ENCODE results near the gene NHLH1.
"Not testable (repeated sequence)": the region's sequence is repeated elsewhere in the genome, so short reads cannot be mapped to it uniquely, and the experiment has no call there.

NHLH1 gene

DNA sequence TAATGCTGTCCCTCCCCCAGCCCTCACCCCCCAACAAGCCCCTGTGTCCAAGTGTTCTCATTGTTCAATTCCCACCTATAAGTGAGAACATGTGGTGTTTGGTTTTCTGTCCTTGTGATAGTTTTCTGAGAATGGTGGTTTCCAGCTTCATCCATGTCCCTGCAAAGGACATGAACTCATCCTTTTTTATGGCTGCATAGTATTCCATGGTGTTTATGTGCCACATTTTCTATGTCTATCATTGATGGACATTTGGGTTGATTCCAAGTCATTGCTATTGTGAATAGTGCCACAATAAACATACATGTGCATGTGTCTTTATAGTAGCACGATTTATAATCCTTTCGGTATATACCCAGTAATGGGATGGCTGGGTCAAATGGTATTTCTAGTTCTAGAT lies 17.9 kb downstream of the NHLH1 start:
- not testable (repeated sequence) for DNase-seq

DNA sequence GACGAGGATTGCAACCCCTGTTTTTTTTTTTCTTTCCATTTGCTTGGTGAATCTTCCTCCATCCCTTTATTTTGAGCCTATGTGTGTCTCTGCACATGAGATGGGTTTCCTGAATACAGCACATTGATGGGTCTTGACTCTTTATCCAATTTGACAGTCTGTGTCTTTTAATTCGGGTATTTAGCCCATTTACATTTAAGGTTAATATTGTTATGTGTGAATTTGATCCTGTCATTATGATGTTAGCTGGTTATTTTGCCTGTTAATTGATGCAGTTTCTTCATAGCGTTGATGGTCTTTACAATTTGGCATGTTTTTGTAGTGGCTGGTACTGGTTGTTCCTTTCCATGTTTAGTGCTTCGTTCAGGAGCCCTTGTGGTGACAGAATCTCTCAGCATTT lies 21.5 kb downstream of the NHLH1 start:
- DNase-seq, result not testable (repeated sequence)

DNA sequence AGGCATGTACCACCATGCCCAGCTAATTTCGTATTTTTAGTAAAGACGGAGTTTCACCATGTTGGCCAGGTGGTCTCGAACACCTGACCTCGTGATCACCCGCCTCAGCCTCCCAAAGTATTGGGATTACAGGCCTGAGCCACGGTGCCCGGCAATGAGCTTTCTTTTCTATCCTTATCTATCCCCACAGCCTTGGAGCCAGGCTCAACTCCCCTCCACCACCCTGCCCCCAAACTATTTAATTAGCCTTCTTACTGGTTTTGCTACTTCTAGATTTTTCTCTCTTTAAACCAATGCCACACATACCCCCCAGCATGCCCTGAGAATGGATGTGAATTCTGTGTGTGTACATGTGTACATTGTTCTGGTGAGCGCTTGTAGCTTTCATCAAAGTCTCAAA lies 27.8 kb downstream of the NHLH1 start:
- no peak for DNase-seq

DNA sequence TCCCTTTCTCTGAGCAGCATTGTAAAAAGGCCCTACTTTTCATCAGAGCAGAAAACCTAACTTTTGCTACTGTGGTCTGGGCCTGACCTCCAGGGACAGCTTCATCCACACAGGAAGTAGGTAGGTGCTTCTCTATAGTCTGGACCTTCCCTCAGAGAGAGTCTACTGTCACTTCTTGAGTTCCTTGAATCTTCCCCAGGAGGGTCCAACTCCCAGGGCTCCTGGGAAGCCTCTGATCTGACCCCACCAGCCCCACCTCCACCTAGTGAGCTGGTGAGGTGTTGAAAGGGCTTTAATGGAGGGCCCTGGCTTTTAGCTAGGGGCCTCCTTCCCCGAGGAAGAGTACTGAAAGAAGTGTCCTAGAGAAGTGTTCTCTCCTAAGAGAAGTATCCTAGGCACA lies 30.8 kb downstream of the NHLH1 start:
- no peak for DNase-seq

DNA sequence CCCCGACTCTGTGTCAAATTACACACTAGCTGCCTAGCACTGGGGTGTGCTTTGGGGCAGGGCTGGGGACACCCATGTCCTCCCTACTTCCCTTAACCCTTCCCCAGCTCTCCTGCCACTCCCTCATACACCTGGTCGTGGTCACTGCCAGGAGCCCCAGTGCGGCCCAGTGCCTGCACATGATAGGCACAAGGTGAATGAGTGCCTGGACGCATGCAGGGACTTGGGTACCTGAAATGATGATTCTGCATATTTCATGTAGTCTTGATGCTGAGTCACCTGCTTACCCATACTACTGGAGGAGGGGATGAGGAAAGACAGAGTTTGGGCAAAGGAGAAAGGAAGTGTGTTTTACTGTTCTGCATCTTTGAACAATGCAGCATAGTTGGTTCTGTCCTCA lies 32.0 kb downstream of the NHLH1 start:
- no peak for DNase-seq

DNA sequence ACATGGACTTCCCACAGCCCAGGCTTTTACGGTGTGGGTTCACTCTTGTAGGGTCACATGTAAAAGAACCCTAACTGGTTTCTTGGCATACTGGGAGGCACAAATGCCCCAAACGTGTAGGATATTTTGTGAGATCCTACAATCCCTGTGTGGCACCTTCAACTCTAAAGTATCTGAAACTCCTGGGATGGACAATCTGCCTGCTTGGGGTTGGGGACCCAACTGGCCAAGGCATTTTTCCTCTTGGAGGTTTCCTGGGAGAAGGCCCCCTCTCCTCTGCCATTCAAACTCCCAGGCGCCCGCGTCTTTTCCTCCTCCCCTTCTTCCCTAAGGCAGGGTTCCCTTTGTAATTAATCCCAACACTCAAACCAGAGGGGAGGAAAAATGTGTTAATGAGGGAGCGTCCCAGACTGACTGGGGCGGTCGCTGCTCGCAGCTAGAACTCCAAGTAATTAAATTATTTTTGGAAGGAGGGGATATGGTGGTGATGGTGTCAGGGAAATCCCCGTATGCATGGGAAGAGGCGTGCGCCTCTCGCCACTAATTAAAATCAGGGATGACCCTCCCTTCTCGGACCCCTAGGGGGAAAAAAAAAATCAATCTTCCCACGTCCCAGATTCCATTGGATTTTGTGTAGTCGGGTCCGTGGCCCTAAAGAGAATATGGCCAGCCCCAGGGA lies 32.8 kb downstream of the NHLH1 start:
- DNase-seq, result no peak

DNA sequence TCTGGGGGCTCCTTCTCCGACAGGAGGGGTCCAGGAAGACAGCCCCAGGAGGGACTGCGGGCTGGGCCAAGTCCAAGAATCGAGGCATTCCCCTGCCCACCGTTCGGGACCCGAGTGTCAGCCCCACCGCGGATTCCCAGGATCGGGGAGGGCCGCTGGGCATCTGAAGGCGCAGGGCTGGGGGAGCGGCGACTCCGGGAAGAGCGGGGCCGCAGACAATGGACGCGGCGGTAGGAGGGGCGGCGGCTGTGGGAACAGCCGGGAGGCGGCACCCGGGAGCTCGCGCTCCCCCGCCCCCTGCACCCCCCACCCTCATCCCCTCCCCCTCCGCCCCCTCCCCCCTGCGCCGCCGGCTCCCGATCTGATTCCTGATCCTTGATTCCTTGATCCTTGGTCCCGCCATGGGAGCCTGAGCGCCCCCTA lies 33.4 kb downstream of the NHLH1 start, which contains the start of gene VANGL2:
VANGL2 (plus strand) TSS at position 342 of the 423 bp plus-strand sequence. CDS start 15,274 bp downstream, outside the sequence.
- DNase-seq, result peak; percentile 42

DNA sequence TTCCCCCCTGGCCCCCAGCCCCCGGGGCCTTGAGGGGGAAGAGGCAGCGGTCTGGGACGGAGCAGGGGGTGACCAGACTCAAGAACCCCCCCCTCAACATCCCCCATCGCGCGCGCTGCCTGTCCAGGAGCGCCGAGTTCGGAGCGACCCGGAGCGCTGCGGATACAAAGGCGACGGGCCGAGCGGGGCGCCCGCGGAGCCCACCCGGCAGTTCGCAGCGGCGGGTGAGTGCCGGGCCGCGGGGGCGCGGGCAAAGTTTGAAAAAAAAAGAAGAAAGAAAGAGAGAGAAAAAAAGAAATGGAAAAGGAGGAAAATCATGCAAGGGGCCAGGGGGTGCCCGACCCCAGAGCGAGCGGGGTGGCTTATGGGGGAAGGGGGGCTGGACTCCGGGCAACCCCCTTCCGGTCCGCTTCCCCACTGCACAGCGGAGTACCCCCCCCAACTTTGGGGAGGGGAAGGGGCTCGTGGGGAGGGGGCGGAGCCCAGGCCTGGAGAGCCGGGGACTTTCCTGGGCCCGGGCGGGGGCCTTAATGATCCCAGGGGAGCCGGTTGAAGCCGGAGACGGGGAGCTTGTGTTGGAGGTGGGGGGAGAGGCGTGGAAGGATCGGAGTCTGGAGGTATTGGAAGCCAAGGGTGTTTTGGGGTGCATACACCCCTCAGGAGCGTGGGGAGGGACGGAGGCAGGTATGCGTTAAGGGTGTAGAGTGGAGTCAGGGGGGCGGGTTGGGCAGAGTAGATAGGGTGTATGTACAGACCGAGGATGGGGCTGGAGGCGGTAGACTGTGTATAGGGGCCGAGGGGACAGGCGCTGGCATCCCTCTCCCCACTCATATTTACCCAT lies 34.0 kb downstream of the NHLH1 start:
- no peak for DNase-seq

DNA sequence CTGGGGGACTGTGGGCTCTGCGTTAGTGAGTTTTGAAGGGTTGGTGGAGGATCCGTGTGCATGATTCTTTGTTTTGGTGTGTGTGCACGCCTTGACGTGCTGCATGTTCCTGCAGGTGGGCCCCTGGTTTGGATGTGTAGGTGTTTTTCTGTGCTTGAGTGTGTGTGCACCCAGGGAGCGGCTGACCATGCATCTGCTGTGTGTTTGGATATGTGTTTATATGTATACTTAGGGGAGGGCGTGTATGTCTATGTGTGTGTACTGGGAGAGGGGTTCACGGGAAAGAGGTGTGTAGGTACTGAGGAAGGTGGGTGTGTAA lies 34.6 kb downstream of the NHLH1 start:
- no peak for DNase-seq

DNA sequence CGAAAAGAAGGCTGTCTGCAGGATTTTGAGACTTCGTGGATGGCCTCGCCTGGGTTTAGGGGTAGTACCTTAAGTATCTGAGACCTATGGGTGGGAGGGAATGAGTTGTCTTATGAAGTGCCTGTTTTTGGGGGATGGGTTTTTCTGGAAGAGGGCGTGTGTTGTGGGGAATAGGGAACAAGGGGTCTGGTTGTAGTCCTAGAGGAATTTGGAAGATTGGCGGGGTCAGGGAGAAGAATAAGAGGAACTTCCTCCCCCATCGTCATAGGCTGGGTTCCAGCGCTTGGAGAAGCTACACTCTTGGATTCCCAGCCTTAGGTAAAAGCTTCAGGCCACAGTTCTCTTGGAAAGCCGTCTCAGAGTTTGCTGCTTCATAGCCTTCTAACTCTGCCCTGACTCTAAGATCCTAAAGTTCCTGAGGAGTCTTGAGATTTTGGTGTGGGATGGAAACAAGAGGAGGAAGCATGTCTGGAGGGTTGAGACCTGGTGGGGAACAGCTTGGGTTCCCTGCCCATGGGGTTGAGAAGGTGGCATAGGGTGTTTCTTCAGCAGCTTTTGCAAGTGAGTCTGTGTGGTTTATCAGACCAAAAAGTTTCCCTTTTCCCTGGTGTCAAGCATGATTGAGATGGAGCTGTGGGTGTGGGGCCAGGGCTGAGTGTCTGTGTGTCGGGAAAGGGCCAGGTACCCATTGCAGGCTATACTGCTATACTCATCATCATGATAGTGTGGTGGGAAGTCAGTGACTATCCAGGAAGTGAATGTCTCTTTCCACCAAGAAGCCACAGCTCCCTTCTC lies 35.3 kb downstream of the NHLH1 start:
- DNase-seq, result no peak

DNA sequence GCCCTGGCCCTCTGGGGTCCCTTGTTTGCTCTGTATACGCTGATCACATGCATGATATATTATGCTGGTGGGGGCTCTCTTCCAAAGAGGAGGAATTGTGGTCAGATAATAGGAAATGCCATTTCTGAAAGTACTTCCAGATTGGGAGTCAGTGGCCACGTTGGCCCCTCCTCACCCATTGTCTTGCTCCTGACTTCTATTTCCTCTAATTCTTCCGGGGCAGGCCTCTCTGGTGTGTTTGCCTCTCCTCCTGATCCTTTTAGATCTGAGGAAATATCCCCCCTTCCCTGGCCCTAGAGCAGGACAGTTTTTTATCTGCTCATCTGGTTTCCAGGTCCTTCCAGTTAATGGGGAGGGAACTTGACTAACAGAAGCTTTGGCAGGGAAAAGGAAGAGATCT lies 36.4 kb downstream of the NHLH1 start:
- DNase-seq, result no peak

DNA sequence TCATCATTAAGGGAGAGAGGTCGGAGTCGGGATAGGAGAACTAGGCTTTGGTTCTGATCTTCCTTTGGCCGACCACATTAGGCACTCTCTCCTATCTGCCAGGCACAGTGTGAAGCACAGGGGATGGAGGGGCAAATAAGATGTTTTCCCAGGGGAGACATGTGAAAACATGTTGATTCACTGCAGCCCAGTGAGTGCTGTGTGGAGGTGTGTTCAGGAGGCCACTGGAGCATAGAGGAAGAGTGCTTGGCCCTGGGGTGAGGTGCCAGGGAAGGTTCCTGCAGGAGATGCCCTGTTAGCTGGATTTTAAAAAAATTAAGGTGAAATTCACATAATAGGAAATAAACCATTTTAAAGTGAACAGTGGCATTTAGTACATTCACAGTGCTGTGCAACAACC lies 37.2 kb downstream of the NHLH1 start:
- no peak for DNase-seq

DNA sequence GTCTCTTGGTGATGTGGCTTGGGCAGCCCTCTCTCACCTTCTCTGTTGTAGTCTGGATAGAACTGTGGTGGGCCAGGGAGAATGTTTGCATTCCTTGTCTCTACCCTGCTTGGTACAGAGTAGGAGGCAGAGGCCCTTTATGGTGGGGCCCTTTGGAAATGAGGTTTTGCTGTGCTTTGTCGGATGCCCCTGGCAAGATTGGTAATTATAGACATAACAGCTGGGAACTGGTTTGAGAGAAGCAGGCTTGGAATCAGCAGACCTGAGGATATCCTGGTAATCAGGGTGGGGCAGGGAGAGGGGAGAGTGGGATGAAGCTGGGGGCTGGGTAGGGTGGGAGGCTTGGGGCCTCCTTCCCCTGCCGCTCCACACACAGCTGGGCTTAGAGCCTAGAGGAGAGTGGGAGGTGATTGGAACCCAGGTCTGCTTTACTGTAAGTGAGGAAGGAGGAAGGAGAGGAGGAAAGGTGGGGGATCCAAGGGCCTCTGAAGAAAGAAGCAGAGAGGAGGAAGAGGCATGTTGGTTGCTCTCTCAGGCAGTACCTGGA lies 38.5 kb downstream of the NHLH1 start:
- no peak for DNase-seq

DNA sequence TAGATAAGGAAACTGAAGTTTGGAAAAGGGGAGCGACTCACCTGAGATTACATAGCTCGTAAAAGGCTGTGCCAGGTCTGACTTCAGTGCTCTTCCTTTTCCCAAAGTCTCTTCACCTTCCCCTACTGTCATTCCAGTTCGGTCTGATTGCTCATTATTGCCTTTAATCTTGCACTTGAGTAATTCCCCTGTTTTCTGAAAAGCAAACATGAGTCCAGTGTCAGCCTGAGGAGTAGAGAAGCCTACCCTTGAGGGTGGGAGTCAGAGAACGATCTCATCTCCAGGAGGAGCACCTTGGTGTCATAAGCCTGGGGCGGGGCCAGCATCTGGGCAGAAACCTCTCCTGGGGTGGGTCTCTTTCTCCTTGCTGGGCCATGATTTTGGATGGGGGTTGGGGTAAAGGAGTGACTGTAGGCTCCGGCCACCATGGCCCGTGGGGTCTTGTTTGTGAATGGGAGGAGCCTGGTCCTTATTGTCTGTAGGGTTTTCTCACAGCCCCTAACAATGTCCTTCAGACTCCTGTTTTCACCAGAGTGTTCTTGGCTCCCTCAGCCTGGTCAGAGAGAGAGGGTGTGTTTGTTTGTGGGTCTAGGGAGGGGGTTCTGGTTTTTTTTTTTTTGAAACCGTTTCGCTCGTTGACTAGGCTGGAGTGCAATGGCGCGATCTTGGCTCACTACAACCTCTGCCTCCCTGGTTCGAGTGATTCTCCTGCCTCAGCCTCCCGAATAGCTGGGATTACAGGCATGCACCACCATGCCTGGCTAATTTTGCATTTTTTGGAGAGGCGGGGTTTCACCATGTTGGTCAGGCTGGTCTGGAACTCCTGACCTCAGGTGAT lies 39.5 kb downstream of the NHLH1 start:
- no peak for DNase-seq

DNA sequence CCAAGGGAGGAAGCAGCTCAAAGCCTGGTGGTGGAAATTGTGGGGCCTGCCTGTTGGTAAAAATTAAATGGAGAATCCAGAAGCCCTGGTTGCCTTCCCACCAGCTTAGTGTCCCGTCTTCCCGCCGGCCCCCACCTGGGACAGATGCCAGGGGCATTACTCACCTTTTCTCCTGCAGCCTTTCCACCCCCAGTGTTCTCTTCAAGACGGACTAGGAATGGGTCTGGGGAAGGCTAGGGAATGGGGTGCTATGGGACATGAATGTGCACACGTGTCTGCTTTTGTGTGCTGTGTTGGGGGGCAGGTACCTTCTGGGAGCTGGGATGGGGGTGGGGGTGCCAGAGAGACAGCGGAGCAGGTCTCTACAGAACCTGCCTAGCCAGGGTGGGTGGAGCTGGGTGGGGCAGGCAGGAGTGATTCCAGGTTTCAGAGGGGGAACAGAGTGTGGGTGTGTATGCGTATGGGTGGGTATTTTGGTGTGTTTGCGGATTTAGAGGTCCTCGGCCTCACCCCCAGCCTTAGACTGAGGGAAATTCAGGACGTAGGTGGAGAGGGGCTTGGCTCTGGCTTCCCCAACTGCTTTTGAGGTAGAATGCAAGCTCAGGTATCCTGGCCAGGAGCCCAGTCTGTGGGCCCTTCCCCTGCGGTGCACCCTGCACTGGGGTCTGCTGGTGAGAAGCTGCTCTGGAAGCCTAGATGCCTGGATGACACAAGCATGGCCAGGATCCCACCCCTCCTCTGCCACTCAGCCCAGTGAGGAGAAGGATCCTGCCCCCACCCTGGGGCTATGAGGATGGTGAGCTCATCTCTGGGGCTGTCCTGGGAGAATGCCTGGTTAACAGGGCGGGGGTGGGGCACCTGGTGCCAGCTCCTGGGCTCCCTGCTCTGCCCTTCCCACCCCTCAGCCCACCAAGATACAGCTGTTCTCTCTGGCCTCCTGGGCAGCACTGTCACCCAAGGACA lies 41.2 kb downstream of the NHLH1 start:
- DNase-seq, result no peak

DNA sequence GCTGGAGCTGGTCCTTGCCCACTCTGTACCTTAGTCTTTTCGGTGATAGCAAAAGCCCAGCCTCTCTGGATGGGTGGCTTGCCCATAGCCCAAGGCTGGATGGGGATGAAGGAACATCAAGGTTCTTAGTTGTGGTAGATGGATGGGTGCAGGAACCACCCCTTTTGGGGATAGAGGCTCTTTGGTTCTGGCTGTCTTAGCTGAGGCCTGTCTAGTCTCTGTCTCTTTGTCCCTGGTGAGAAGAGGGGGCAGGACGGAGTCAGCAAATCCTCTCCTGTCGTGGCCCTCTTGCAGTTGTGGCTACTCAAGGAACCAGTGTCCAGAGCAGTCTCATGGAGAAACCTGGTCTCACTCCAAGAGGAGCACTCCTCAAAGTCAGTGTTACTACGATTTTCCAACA lies 42.0 kb downstream of the NHLH1 start:
- no peak for DNase-seq

DNA sequence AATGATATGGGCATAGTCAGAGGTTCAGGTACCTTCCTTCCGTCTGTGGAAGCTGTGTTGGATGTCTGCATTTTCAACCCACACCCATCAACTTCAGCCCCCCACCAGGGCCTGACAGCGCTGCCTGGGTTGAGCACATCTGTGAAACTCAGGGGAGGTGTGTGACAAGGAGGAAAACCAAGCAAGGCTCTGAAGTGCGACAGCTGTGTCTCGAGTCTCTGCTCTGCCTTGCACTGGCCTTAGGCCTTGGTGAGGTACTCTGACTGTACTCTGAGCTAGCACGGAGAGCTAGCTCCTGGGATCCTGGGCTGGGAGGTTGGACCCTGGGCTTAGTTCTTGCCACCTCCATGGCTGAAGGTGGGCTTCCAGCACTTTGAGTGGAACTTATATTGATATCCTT lies 42.6 kb downstream of the NHLH1 start:
- no peak for DNase-seq

DNA sequence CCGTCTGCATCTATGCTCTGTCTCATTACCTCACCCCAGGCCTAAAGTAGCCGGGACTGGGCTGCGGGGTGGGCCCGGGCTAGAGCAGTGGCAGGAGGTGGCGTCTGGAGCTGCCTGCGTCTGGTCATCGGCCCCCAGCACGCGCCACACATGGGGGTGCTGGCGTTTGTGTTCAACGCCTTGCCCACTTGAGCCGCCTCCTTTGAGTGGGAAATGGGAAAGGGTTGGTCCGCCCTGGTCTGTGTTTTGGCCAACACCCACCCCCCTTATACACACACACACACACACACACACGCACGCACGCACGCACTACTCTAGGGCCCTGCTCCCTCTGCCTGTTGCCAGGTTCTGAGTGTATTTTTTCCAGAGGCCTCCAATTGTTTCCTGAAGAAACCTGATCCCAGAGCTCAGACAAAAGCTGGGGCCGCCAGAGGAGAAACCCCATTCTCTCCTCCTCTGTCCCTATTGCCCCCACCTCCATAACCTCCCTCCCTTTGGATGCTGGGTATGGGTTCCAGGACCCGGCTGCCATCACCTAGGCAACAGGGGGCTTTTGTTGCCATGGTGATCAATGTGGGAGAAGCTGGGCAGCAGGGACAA lies 43.6 kb downstream of the NHLH1 start:
- DNase-seq, result no peak

DNA sequence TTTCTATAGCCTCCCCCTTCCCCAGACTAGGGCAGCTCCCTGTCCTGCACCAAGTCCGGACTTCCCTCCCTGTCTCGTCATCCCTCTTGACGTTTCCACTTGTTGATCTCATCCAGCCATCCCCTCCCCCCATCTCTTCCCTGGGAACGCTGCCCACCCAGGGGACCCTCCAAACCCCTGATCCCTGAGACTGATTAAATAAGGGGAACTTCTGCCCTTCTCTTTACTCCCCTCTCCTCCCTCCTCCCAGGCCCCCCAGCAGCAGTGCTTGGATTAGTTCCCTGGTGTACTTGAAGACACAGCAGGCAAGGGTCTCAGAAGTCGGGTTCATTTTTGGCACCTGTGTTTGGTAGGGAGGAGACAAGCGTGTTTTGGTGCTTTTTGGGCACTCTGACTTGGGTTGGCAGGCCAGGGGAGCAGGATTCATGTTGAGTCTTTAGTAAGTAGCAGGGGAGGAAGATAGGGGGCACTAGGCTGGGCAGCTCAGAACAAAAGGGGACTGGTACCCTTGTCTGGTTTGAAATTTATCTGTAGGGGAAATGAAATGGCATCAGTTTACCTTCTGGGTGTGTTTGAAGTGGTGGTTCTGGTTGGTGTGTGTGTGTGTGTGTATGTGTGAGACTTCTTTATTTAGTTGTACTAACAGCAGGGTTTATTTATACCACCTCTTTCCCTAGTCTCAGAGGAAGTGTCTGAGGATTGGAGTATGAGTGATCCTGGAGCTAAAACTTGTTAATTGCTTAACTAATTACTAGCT lies 44.6 kb downstream of the NHLH1 start:
- no peak for DNase-seq

DNA sequence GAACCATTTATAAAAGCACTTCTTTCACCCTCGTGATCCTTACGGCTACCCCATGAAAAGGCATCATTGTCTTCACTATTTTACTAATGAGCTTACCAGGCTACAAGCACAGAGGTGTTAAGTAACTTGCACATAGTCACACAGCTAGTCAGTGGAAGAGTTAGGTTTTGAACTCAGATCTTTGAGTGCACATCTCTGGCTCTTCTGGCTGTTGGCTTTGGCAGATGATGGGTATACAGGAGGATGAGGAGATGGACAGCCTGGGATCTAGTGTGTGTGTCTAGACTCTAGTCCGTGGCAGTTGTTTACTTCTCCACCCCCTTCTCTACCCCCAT lies 45.1 kb downstream of the NHLH1 start:
- no peak for DNase-seq
